ENCODE data around the gene TSSK3. TPM values are rescaled to one million over a fixed set of nuclear protein-coding genes. Genes with fewer than 3 reads are reported as not detected.

The TSSK3 gene
- total RNA-seq, 4 donors from 2014 or later = 1.3 to 1.4 TPM; not detected in 2

DNA sequence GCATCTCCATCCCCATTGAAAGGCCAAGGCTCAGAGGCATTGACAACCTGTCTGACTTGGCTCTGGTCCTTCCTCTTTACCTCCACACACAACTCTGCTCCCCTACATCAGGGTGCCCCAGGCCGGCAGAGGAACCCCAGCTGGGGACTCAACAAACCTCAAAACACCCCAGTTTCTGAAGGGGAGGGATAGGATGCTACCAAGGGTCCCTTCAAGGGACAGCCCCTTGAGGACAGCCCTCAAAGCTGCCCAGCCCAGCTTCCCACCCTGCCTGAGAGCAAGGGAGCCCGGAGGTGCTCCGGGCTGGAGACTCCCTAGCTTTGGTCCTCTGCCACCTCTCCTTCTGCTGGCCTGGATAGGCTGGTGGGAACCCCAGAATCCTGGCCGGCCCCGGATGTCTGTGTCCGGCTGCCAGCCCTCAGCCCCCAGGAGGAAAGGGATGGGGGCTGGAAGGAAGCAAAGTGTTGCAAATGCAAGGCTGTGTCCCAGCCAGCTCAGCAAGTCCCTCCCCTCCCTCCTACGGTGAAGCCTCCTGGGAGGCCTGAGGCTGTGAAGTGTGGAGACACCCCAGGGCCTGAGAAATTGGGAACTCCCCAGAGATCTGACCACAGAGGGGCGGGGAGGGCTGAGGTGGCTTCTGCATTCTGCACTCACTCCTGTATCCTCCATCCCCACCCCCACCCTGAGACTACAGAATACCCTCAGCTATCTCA lies 25.2 kb upstream of the TSSK3 start:
- TF ChIP-seq, protein P1, sequence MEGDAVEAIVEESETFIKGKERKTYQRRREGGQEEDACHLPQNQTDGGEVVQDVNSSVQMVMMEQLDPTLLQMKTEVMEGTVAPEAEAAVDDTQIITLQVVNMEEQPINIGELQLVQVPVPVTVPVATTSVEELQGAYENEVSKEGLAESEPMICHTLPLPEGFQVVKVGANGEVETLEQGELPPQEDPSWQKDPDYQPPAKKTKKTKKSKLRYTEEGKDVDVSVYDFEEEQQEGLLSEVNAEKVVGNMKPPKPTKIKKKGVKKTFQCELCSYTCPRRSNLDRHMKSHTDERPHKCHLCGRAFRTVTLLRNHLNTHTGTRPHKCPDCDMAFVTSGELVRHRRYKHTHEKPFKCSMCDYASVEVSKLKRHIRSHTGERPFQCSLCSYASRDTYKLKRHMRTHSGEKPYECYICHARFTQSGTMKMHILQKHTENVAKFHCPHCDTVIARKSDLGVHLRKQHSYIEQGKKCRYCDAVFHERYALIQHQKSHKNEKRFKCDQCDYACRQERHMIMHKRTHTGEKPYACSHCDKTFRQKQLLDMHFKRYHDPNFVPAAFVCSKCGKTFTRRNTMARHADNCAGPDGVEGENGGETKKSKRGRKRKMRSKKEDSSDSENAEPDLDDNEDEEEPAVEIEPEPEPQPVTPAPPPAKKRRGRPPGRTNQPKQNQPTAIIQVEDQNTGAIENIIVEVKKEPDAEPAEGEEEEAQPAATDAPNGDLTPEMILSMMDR (IDR thresholded peaks at IDR 0.05) = no peak
- no peak for TF ChIP-seq EP300 (IDR thresholded peaks at IDR 0.05; ENCODE audit: low read depth)
- no peak for TF ChIP-seq POLR2A (IDR thresholded peaks at IDR 0.05)
- TF ChIP-seq POLR2AphosphoS5 (IDR thresholded peaks at IDR 0.05) = no peak
- H3K27me3 ChIP-seq = no peaks in the 10 kb centered on the region
- peaks cover 0 to 8% (median 2%) of the 10 kb centered on the region in 4 donors for H3K36me3 ChIP-seq
- H3K27ac ChIP-seq = peak overlapping the region in 2 of 4 donors; percentile 84 to 91
- peak; percentile 57 for DNase-seq
- in situ Hi-C loops (cut with MboI; ENCODE audit: low pct_ligation_motif_present in 1 of 4, low pct_unique_long_range_greater_than_20kb in 1 of 4, low sequenced_read_pairs in 3 of 4) (no loop called here), intact Hi-C loops (cut with DNase I; ENCODE audit: low total_unique reads) (no loop called here)
- WGBS, 2 donors (ENCODE audit: low coverage in 1 of 2) = 49% methylated on average over 6 of the region's 8 CpGs; no CpG with 5 or more reads in 1 of the 2 donors
- H3K9me3 ChIP-seq = no peaks in the 10 kb centered on the region
- no peak overlapping the region for H3K4me3 ChIP-seq
- peaks cover 16 to 60% (median 43%) of the 10 kb centered on the region in 4 donors for H3K4me1 ChIP-seq

DNA sequence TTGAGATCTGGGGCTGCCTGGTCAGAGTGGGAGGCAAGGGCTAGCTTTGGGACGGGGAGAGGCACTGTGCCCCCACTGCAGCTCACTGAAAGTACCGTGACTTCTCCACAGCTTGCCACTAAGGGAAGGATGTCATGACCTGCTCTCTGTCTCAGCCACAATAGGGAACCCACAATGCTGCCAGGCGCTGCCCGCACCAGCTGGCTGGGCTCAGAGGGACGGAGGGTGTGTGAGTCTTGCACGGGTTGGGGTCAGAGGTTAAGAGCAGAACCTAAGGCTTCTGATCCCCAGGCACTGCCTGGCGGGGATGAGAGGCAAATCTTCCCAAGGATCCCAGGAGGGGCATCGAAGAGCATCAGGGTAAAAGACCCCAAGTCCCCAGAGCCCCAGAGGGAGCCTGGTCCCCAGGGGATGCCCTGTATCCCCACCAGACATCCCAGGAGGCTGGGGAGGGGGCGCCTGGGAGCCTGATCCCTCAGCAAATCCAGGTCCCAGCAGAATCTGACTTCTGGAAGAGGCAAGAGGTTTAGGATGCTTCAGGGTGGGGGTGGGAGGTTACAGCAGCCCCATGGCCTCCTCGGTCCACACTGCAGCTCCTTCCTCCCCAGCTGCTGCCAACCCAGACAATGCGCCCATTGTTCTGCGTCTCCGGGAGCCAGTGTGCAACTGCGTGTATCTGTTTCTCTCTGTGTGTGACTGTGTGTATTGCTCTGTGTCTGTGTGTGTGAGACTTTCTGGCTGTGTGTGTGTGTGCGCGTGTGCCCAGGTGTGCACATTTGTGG lies 24.3 kb upstream of the TSSK3 start:
- WGBS, 2 donors (ENCODE audit: low coverage in 1 of 2) = 42% methylated on average over 16 of the region's 16 CpGs; no CpG with 5 or more reads in 1 of the 2 donors
- Histone ChIP-seq H3K4me3 (no peak overlapping the region), H3K9me3 (no peaks in the 10 kb centered on the region), H3K27me3 (no peaks in the 10 kb centered on the region), H3K36me3 (no peaks in the 10 kb centered on the region), H3K27ac (peak overlapping the region; percentile 0 to 55 (median 21)), H3K4me1 (peaks cover 16 to 51% (median 39%) of the 10 kb centered on the region in 4 donors)
- TF ChIP-seq EP300 (IDR thresholded peaks at IDR 0.05; ENCODE audit: low read depth) = no peak
- TF ChIP-seq POLR2A (IDR thresholded peaks at IDR 0.05) = no peak
- TF ChIP-seq POLR2AphosphoS5 (IDR thresholded peaks at IDR 0.05) = no peak
- TF ChIP-seq, protein P1 (IDR thresholded peaks at IDR 0.05) = no peak
- intact Hi-C loops (cut with DNase I; ENCODE audit: low total_unique reads) = no loop called here
- peak; percentile 56 for DNase-seq
- in situ Hi-C loops (cut with MboI; ENCODE audit: low pct_ligation_motif_present in 1 of 4, low pct_unique_long_range_greater_than_20kb in 1 of 4, low sequenced_read_pairs in 3 of 4) = no loop called here

DNA sequence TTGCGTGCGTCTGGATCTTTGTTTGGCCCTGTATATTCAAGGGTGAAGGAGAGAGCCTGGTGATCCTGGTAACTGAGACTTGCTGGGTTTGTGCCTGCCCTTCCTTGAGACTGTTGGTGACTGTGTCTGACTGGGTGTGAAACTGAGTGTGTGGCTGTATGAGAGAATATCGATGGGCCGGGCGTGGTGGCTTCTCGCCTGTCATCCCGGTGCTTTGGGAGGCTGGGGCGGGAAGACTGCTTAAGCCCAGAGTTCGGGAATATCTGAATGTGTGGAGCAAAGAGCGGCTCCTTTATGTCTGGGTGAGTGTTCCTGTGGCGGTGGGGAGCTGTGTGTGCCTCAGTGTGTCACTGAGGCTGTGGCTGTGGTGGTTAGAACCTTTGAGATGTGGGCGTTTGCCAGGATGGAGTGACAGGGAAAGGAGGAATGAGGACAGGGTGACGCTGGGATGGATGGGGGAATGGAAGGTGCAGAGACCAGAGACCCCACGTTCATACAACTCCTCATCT lies 23.6 kb upstream of the TSSK3 start:
- in situ Hi-C loops (cut with MboI; ENCODE audit: low pct_ligation_motif_present in 1 of 4, low pct_unique_long_range_greater_than_20kb in 1 of 4, low sequenced_read_pairs in 3 of 4) (no loop called here), intact Hi-C loops (cut with DNase I; ENCODE audit: low total_unique reads) (no loop called here)
- H3K4me1 ChIP-seq = peaks cover 16 to 47% (median 38%) of the 10 kb centered on the region in 4 donors
- H3K36me3 ChIP-seq = no peaks in the 10 kb centered on the region
- peak overlapping the region; percentile 0 to 55 (median 21) for H3K27ac ChIP-seq
- peak; percentile 54 for DNase-seq
- no peak for TF ChIP-seq POLR2AphosphoS5 (IDR thresholded peaks at IDR 0.05)
- TF ChIP-seq EP300 (IDR thresholded peaks at IDR 0.05; ENCODE audit: low read depth) = no peak
- no peak for TF ChIP-seq POLR2A (IDR thresholded peaks at IDR 0.05)
- TF ChIP-seq, protein P1 (IDR thresholded peaks at IDR 0.05) = no peak
- H3K9me3 ChIP-seq = no peaks in the 10 kb centered on the region
- H3K27me3 ChIP-seq = no peaks in the 10 kb centered on the region
- H3K4me3 ChIP-seq = no peak overlapping the region
- WGBS, 2 donors (ENCODE audit: low coverage in 1 of 2) = 49% methylated on average over 14 of the region's 14 CpGs; no CpG with 5 or more reads in 1 of the 2 donors

DNA sequence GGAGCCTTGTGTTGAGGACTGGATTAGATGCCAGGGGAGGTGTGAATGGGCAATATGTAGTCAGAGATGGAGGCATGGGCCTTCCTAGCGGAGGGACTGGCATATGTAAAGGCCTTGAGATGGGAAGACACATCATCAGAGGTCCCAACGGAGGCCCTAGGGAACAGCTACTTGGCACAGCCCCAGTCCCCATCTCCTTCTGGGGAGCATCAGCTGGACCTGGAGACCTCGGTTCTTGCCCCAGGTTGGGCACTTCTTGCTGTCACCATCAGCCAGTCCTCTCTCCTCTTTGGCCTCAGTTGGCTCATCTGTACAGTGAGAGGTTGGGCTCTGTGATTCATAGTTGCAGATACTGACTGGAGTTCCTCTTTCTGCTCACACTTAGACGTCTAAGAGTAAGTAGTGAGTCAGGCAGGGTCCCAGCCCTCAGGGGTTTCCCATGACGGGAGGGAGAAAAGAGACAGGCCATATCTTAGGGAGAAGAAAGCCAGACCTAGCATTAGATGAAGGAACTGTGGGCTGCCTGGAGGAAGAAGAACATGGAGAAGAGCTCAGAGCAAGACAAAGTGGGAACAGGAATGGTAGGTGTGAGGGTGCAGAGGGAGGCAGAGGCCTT lies 22.9 kb upstream of the TSSK3 start:
- TF ChIP-seq EP300 (IDR thresholded peaks at IDR 0.05; ENCODE audit: low read depth) (no peak), POLR2AphosphoS5 (IDR thresholded peaks at IDR 0.05) (no peak)
- TF ChIP-seq, protein P1 (IDR thresholded peaks at IDR 0.05) = no peak
- intact Hi-C loops (cut with DNase I; ENCODE audit: low total_unique reads) = no loop called here
- Histone ChIP-seq H3K36me3 (no peaks in the 10 kb centered on the region), H3K27ac (peak overlapping the region in 1 of 4 donors; percentile 55), H3K4me1 (peaks cover 14 to 41% (median 32%) of the 10 kb centered on the region in 4 donors), H3K27me3 (no peaks in the 10 kb centered on the region), H3K9me3 (no peaks in the 10 kb centered on the region), H3K4me3 (no peak overlapping the region)
- 40 to 70% methylated on average over 1 to 5 of the region's 5 CpGs for WGBS, 2 donors (ENCODE audit: low coverage in 1 of 2)
- in situ Hi-C loops (cut with MboI; ENCODE audit: low pct_ligation_motif_present in 1 of 4, low pct_unique_long_range_greater_than_20kb in 1 of 4, low sequenced_read_pairs in 3 of 4) = no loop called here
- no peak for DNase-seq

Measured in transverse colon (tissue), 4 donors.